ENCODE data around the gene ASPSCR1.

The ASPSCR1 gene

DNA sequence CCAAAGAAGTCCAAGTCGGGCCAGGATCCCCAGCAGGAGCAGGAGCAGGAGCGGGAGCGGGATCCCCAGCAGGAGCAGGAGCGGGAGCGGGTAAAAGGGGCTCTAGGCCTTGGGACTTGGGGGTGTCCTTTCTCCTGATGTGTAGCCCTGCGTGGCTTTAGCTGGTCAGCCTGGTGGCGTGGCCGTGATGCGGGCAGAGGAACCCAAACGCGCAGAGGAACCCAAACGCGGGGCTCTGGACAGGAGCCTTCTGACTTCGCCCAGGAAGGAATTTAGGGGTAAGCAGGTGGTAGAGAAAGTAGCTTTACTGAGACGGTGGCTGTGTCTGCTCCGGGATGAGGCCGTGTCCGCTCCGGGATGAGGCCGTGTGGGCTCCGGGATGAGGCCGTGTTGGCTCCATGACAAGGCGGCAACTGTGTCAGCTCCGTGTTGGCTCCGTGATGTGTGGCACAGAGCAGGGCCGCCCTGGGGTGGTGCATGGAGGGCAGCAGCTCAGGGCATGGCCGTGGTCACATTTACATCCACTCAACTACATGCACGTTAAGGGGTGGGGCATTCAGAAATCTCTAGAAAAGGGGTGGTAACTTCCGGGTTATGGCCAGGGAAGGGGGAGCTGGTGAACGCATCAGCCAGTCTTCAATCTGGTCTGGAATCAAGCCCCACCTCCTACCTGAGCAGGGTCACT lies 19.5 kb downstream of the ASPSCR1 start:
- TF ChIP-seq PPARA (CRISPR knock-in tag; IDR thresholded peaks at IDR 0.05; ENCODE audit: borderline replicate concordance) (no peak), ZC3H10 (CRISPR knock-in tag; IDR thresholded peaks at IDR 0.05) (no peak), TOX (CRISPR knock-in tag; IDR thresholded peaks at IDR 0.05; ENCODE audit: borderline replicate concordance) (no peak), SNAI2 (CRISPR knock-in tag; IDR thresholded peaks at IDR 0.05) (no peak), ZFP3 (CRISPR knock-in tag; IDR thresholded peaks at IDR 0.05) (no peak), ISL1 (CRISPR knock-in tag; IDR thresholded peaks at IDR 0.05) (no peak), BACH2 (CRISPR knock-in tag; IDR thresholded peaks at IDR 0.05; ENCODE audit: borderline replicate concordance) (no peak), RARB (CRISPR knock-in tag; IDR thresholded peaks at IDR 0.05) (no peak), CSDC2 (CRISPR knock-in tag; IDR thresholded peaks at IDR 0.05) (no peak), ZNF70 (CRISPR knock-in tag; IDR thresholded peaks at IDR 0.05) (no peak), OSR1 (CRISPR knock-in tag; IDR thresholded peaks at IDR 0.05) (no peak), ZFP30 (CRISPR knock-in tag; IDR thresholded peaks at IDR 0.05) (no peak), ESRRG (CRISPR knock-in tag; IDR thresholded peaks at IDR 0.05) (no peak), ZNF565 (CRISPR knock-in tag; conservative IDR thresholded peaks at IDR 0.05; ENCODE audit: low read depth) (no peak)
- TF ChIP-seq, protein P1, sequence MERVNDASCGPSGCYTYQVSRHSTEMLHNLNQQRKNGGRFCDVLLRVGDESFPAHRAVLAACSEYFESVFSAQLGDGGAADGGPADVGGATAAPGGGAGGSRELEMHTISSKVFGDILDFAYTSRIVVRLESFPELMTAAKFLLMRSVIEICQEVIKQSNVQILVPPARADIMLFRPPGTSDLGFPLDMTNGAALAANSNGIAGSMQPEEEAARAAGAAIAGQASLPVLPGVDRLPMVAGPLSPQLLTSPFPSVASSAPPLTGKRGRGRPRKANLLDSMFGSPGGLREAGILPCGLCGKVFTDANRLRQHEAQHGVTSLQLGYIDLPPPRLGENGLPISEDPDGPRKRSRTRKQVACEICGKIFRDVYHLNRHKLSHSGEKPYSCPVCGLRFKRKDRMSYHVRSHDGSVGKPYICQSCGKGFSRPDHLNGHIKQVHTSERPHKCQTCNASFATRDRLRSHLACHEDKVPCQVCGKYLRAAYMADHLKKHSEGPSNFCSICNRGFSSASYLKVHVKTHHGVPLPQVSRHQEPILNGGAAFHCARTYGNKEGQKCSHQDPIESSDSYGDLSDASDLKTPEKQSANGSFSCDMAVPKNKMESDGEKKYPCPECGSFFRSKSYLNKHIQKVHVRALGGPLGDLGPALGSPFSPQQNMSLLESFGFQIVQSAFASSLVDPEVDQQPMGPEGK (CRISPR knock-in tag; IDR thresholded peaks at IDR 0.05; ENCODE audit: borderline replicate concordance), result no peak
- TF ChIP-seq, protein P2, sequence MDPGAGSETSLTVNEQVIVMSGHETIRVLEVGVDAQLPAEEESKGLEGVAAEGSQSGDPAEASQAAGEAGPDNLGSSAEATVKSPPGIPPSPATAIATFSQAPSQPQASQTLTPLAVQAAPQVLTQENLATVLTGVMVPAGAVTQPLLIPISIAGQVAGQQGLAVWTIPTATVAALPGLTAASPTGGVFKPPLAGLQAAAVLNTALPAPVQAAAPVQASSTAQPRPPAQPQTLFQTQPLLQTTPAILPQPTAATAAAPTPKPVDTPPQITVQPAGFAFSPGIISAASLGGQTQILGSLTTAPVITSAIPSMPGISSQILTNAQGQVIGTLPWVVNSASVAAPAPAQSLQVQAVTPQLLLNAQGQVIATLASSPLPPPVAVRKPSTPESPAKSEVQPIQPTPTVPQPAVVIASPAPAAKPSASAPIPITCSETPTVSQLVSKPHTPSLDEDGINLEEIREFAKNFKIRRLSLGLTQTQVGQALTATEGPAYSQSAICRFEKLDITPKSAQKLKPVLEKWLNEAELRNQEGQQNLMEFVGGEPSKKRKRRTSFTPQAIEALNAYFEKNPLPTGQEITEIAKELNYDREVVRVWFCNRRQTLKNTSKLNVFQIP (CRISPR knock-in tag; IDR thresholded peaks at IDR 0.05; ENCODE audit: borderline replicate concordance, low read depth), result no peak
- TF ChIP-seq, protein P3, sequence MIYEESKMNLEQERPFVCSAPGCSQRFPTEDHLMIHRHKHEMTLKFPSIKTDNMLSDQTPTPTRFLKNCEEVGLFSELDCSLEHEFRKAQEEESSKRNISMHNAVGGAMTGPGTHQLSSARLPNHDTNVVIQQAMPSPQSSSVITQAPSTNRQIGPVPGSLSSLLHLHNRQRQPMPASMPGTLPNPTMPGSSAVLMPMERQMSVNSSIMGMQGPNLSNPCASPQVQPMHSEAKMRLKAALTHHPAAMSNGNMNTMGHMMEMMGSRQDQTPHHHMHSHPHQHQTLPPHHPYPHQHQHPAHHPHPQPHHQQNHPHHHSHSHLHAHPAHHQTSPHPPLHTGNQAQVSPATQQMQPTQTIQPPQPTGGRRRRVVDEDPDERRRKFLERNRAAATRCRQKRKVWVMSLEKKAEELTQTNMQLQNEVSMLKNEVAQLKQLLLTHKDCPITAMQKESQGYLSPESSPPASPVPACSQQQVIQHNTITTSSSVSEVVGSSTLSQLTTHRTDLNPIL (CRISPR knock-in tag; IDR thresholded peaks at IDR 0.05; ENCODE audit: low read depth), result no peak
- no peak for ATAC-seq

DNA sequence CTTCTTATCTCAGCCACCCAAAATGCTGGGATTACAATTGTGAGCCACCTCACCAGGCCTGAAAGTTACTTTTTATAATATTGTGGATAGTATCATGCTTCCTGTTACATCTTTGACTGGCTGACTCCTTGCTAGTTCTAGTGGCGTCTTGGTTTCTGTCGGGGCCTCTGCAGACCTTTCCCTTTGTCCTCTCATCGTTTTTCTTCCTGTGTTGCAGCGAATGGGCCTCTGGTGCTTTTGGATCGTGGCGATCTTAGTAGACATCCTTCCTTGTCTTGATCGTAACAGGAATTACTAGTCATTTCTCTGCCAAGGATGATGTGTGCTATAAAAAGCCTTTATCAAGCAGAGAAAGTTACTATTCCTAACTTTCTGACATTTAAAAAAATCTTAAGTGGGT lies 20.8 kb downstream of the ASPSCR1 start:
- no peak for ATAC-seq
- TF ChIP-seq PPARA (CRISPR knock-in tag; IDR thresholded peaks at IDR 0.05; ENCODE audit: borderline replicate concordance) (no peak), ZNF565 (CRISPR knock-in tag; conservative IDR thresholded peaks at IDR 0.05; ENCODE audit: low read depth) (no peak), ZNF70 (CRISPR knock-in tag; IDR thresholded peaks at IDR 0.05) (no peak), CSDC2 (CRISPR knock-in tag; IDR thresholded peaks at IDR 0.05) (no peak), TCF4 (CRISPR knock-in tag; IDR thresholded peaks at IDR 0.05; ENCODE audit: borderline replicate concordance) (no peak)
- TF ChIP-seq, protein P3 (CRISPR knock-in tag; IDR thresholded peaks at IDR 0.05; ENCODE audit: low read depth), result no peak

DNA sequence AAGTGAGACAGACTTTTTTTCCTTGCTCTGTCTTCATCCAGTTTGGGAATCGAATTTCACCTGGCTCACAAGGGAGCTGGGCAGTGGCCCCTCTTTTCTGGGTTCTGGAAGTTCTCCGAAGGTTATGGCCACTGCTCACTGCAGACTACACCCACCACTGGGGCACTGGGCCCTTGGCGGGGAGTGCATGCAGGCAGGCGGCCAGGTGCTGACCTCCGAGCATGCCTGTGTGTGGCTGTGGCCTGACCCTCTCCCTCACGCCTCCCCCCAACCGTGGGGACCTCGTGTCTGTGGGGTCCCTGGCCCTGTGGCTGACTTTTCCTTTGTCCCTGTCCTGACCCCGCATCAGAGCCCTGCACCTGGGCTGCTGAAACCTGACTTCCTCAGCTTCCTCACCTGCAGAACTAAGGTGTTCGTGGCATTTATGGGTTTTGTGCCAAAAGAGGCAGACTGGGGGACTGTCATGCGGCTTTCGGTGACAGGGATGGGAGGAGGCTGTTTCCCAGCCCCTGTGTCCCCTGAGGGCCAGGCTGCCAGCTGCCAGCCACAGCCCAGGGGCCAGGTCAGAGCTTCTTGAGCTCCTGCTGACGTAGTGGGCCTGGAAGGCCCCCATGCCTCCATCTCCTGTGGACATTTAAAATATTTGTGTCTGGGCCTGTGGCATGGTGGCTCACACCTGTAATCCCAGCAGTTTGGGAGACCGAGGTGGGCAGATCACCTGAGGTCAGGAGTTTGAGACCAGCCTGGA lies 21.4 kb downstream of the ASPSCR1 start:
- TF ChIP-seq, protein P3 (CRISPR knock-in tag; IDR thresholded peaks at IDR 0.05; ENCODE audit: low read depth), result no peak
- TF ChIP-seq, protein P4, sequence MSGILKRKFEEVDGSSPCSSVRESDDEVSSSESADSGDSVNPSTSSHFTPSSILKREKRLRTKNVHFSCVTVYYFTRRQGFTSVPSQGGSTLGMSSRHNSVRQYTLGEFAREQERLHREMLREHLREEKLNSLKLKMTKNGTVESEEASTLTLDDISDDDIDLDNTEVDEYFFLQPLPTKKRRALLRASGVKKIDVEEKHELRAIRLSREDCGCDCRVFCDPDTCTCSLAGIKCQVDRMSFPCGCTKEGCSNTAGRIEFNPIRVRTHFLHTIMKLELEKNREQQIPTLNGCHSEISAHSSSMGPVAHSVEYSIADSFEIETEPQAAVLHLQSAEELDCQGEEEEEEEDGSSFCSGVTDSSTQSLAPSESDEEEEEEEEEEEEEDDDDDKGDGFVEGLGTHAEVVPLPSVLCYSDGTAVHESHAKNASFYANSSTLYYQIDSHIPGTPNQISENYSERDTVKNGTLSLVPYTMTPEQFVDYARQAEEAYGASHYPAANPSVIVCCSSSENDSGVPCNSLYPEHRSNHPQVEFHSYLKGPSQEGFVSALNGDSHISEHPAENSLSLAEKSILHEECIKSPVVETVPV (CRISPR knock-in tag; IDR thresholded peaks at IDR 0.05), result no peak
- TF ChIP-seq, protein P2 (CRISPR knock-in tag; IDR thresholded peaks at IDR 0.05; ENCODE audit: borderline replicate concordance, low read depth), result no peak
- no peak for TF ChIP-seq ISL1 (CRISPR knock-in tag; IDR thresholded peaks at IDR 0.05)
- no peak for TF ChIP-seq ZFP3 (CRISPR knock-in tag; IDR thresholded peaks at IDR 0.05)
- TF ChIP-seq CSDC2 (CRISPR knock-in tag; IDR thresholded peaks at IDR 0.05), result no peak
- TF ChIP-seq ARNTL (CRISPR knock-in tag; IDR thresholded peaks at IDR 0.05; ENCODE audit: borderline replicate concordance, low read depth), result no peak
- no peak for TF ChIP-seq ZNF565 (CRISPR knock-in tag; conservative IDR thresholded peaks at IDR 0.05; ENCODE audit: low read depth)
- TF ChIP-seq ZNF70 (CRISPR knock-in tag; IDR thresholded peaks at IDR 0.05), result no peak
- TF ChIP-seq RARB (CRISPR knock-in tag; IDR thresholded peaks at IDR 0.05), result no peak
- TF ChIP-seq ESRRG (CRISPR knock-in tag; IDR thresholded peaks at IDR 0.05), result no peak
- TF ChIP-seq TOX (CRISPR knock-in tag; IDR thresholded peaks at IDR 0.05; ENCODE audit: borderline replicate concordance), result no peak
- no peak for TF ChIP-seq ZFP30 (CRISPR knock-in tag; IDR thresholded peaks at IDR 0.05)
- TF ChIP-seq OSR1 (CRISPR knock-in tag; IDR thresholded peaks at IDR 0.05), result no peak
- TF ChIP-seq SNAI2 (CRISPR knock-in tag; IDR thresholded peaks at IDR 0.05), result no peak
- no peak for TF ChIP-seq BACH2 (CRISPR knock-in tag; IDR thresholded peaks at IDR 0.05; ENCODE audit: borderline replicate concordance)
- TF ChIP-seq TCF4 (CRISPR knock-in tag; IDR thresholded peaks at IDR 0.05; ENCODE audit: borderline replicate concordance), result no peak
- TF ChIP-seq GLIS3 (CRISPR knock-in tag; IDR thresholded peaks at IDR 0.05), result no peak
- ATAC-seq, result no peak
